Activated CD8-positive, alpha-beta memory T cell treated with anti-CD3 and anti-CD28 coated beads for 36 hours (primary cell): ENCODE data around the gene RTN4IP1. TPM values are rescaled to one million over a fixed set of nuclear protein-coding genes. Genes with fewer than 3 reads are reported as not detected.

Experiments used
- CTCF ChIA-PET: fragments of 350-600 bp; sonication (Branson Sonifier 250); formaldehyde crosslinking; loops from one replicate; lab custom pipeline; 2021; ENCODE audit warnings: antibody characterized with exemption; lab: Charles Lee
- POLR2A ChIA-PET: fragments of 350-600 bp; sonication (Branson Sonifier 250); formaldehyde crosslinking; loops from one replicate; lab custom pipeline; 2021; ENCODE audit warnings: antibody characterized with exemption; lab: Charles Lee
- total RNA-seq, 2 experiments: library from RNA; stranded (reverse); gene quantifications; one replicate each; pipeline ENCODE4 v1.2.3, GENCODE V29; 2021

RTN4IP1 gene
- total RNA-seq: 10 to 100 TPM; 11.3 to 11.6 TPM

- POLR2A ChIA-PET: no interaction called here
- CTCF ChIA-PET: interaction anchor here (0.6 kb wide), 1 partner anchor 288 kb away, joined by 3 read pairs; no protein-coding TSS in a partner anchor
Measured at GRCh38 chr6:106629103-106629858, at the start of gene RTN4IP1, which contains the start of gene QRSL1. Gene RTN4IP1 (minus strand): TSS chr6:106629498. CDS start chr6:106629021, 477 bp downstream. Gene QRSL1 (plus strand): TSS chr6:106629578. CDS start chr6:106629682, 104 bp downstream.

- POLR2A ChIA-PET: no interaction called here
- CTCF ChIA-PET: no interaction called here
Measured at GRCh38 chr6:106677282-106677681, 48.0 kb upstream of the RTN4IP1 start.

- POLR2A ChIA-PET: no interaction called here
Measured at GRCh38 chr6:106674541-106675229, 45.4 kb upstream of the RTN4IP1 start.

GRCh38 chr6:106671651-106672050 is 42.4 kb upstream of the RTN4IP1 start:
- CTCF ChIA-PET: no interaction called here
- POLR2A ChIA-PET: no interaction called here

More at GRCh38 chr6:106674541-106675229, 45.4 kb upstream of the RTN4IP1 start:
- CTCF ChIA-PET: no interaction called here

GRCh38 chr6:106670236-106670635 is 40.9 kb upstream of the RTN4IP1 start:
- ChIA-PET POLR2A (no interaction called here), CTCF (no interaction called here)

- ChIA-PET CTCF (no interaction called here), POLR2A (no interaction called here)
Measured at GRCh38 chr6:106667022-106667402, 37.7 kb upstream of the RTN4IP1 start.

GRCh38 chr6:106666282-106667021 is 37.2 kb upstream of the RTN4IP1 start:
- ChIA-PET CTCF (interaction anchor here (0.6 kb wide), 1 partner anchor 9 kb away, joined by 3 read pairs; no protein-coding TSS in a partner anchor), POLR2A (no interaction called here)

GRCh38 chr6:106662458-106662857 is 33.2 kb upstream of the RTN4IP1 start:
- CTCF ChIA-PET: no interaction called here
- POLR2A ChIA-PET: no interaction called here

GRCh38 chr6:106659859-106660258 is 30.6 kb upstream of the RTN4IP1 start:
- POLR2A ChIA-PET: interaction anchor here (0.7 kb wide), 1 partner anchor 13 kb away, joined by 6 read pairs; no protein-coding TSS in a partner anchor

GRCh38 chr6:106658469-106658868 is 29.2 kb upstream of the RTN4IP1 start:
- POLR2A ChIA-PET: no interaction called here
- CTCF ChIA-PET: no interaction called here

More at GRCh38 chr6:106659859-106660258, 30.6 kb upstream of the RTN4IP1 start:
- CTCF ChIA-PET: no interaction called here

- POLR2A ChIA-PET: no interaction called here
- CTCF ChIA-PET: no interaction called here
Measured at GRCh38 chr6:106648651-106649308, 19.5 kb upstream of the RTN4IP1 start.

GRCh38 chr6:106643061-106643460 is 13.8 kb upstream of the RTN4IP1 start:
- ChIA-PET CTCF (interaction anchor here (1.7 kb wide), 1 partner anchor 17 kb away, joined by 3 read pairs; no protein-coding TSS in a partner anchor), POLR2A (no interaction called here)

GRCh38 chr6:106642476-106642875 is 13.2 kb upstream of the RTN4IP1 start:
- CTCF ChIA-PET: interaction anchor here (1.7 kb wide), 1 partner anchor 16 kb away, joined by 3 read pairs; no protein-coding TSS in a partner anchor
- POLR2A ChIA-PET: no interaction called here

GRCh38 chr6:106639812-106640211 is 10.5 kb upstream of the RTN4IP1 start:
- CTCF ChIA-PET: no interaction called here
- POLR2A ChIA-PET: no interaction called here

- POLR2A ChIA-PET: interaction anchor here (0.6 kb wide), 2 partner anchors 16 to 43 kb away, joined by 3 to 4 read pairs; no protein-coding TSS in a partner anchor
Measured at GRCh38 chr6:106637717-106638341, 8.5 kb upstream of the RTN4IP1 start.

GRCh38 chr6:106637051-106637716 is 7.9 kb upstream of the RTN4IP1 start:
- POLR2A ChIA-PET: no interaction called here
- CTCF ChIA-PET: interaction anchor here (1.0 kb wide), 1 partner anchor 342 kb away, joined by 3 read pairs; no protein-coding TSS in a partner anchor

More at GRCh38 chr6:106637717-106638341, 8.5 kb upstream of the RTN4IP1 start:
- CTCF ChIA-PET: no interaction called here

GRCh38 chr6:106634565-106634964 is 5.3 kb upstream of the RTN4IP1 start:
- POLR2A ChIA-PET: no interaction called here
- CTCF ChIA-PET: no interaction called here

- ChIA-PET CTCF (no interaction called here), POLR2A (no interaction called here)
Measured at GRCh38 chr6:106631346-106631745, 2.0 kb upstream of the RTN4IP1 start.
